ENCODE results near the gene FMR1NB. TPM values are rescaled to one million over a fixed set of nuclear protein-coding genes. Genes with fewer than 3 reads are reported as not detected.

The FMR1NB gene
- total and polyA plus RNA-seq, 8 donors: not detected

GRCh38 chrX:148067285-148067684, 86.1 kb downstream of the FMR1NB start:
- no peak overlapping the region for H3K27ac ChIP-seq
- TF ChIP-seq POLR2AphosphoS5 (IDR thresholded peaks at IDR 0.05) (no peak), CTCF (IDR thresholded peaks at IDR 0.05) (no peak), EP300 (IDR thresholded peaks at IDR 0.05) (no peak), POLR2A (IDR thresholded peaks at IDR 0.05) (no peak)
- no peaks in the 10 kb centered on the region for H3K4me1 ChIP-seq
- 88 to 100% (median 94%) methylated on average over 2 of the region's 2 CpGs for WGBS, 5 donors
- DNase-seq: no peak
- no peaks in the 10 kb centered on the region for H3K36me3 ChIP-seq
- no peaks in the 10 kb centered on the region for H3K27me3 ChIP-seq
- no peak overlapping the region for H3K4me3 ChIP-seq
- intact Hi-C loops (cut with DNase I; ENCODE audit: low total_unique reads): no loop called here
- H3K9me3 ChIP-seq: peaks cover 0 to 14% (median 5%) of the 10 kb centered on the region in 4 donors

- WGBS, 5 donors: 74 to 84% (median 78%) methylated on average over 6 of the region's 6 CpGs
- Histone ChIP-seq H3K4me1 (no peaks in the 10 kb centered on the region), H3K9me3 (peaks cover 0 to 9% (median 4%) of the 10 kb centered on the region in 4 donors), H3K27ac (no peak overlapping the region), H3K27me3 (no peaks in the 10 kb centered on the region), H3K36me3 (no peaks in the 10 kb centered on the region), H3K4me3 (no peak overlapping the region)
- intact Hi-C loops (cut with DNase I; ENCODE audit: low total_unique reads): no loop called here
- no peak for TF ChIP-seq CTCF (IDR thresholded peaks at IDR 0.05)
- TF ChIP-seq POLR2AphosphoS5 (IDR thresholded peaks at IDR 0.05): no peak
- no peak for TF ChIP-seq EP300 (IDR thresholded peaks at IDR 0.05)
- TF ChIP-seq POLR2A (IDR thresholded peaks at IDR 0.05): no peak
- no peak for DNase-seq
These were observed 88.8 kb downstream of the FMR1NB start for GRCh38 chrX:148069759-148070503.

GRCh38 chrX:148070504-148070877, 89.4 kb downstream of the FMR1NB start:
- TF ChIP-seq POLR2A (IDR thresholded peaks at IDR 0.05) (no peak), POLR2AphosphoS5 (IDR thresholded peaks at IDR 0.05) (no peak), EP300 (IDR thresholded peaks at IDR 0.05) (no peak), CTCF (IDR thresholded peaks at IDR 0.05) (no peak)
- Histone ChIP-seq H3K9me3 (peaks cover 0 to 9% (median 4%) of the 10 kb centered on the region in 4 donors), H3K27me3 (no peaks in the 10 kb centered on the region), H3K36me3 (no peaks in the 10 kb centered on the region), H3K27ac (no peak overlapping the region), H3K4me1 (no peaks in the 10 kb centered on the region), H3K4me3 (no peak overlapping the region)
- WGBS, 5 donors: 85 to 91% (median 89%) methylated on average over 1 of the region's 1 CpG
- intact Hi-C loops (cut with DNase I; ENCODE audit: low total_unique reads): no loop called here
- DNase-seq: no peak

Small RNA genes lying within 50 kb of the gene (small RNA-seq; reads per million reads assigned to genes)
- gene RNA5SP524: 0 reads per million in 4 donors

Other genes starting within 250 kb of the FMR1NB start
- 100 to 1,000 TPM in 1 of 5 donors, 10 to 100 TPM in 4; 18.7 to 175 (median 67.0) TPM for gene FMR1, start 69.4 kb upstream of the FMR1NB start, total RNA-seq
- 10 to 100 TPM; 11.9 to 15.9 (median 14.9) TPM for gene FMR1, start 69.4 kb upstream of the FMR1NB start, polyA plus RNA-seq

Measured in stomach (tissue), 9 donors.